Cortex of kidney (tissue), 1 donor: ENCODE data around the gene LILRB5.
"Not testable (repeated sequence)": the region's sequence is repeated elsewhere in the genome, so short reads cannot be mapped to it uniquely, and the experiment has no call there.

Source experiments
- DNase-seq: peaks from one replicate; lab custom pipeline; 2025; lab: John Stamatoyannopoulos, UW

LILRB5 gene

DNA sequence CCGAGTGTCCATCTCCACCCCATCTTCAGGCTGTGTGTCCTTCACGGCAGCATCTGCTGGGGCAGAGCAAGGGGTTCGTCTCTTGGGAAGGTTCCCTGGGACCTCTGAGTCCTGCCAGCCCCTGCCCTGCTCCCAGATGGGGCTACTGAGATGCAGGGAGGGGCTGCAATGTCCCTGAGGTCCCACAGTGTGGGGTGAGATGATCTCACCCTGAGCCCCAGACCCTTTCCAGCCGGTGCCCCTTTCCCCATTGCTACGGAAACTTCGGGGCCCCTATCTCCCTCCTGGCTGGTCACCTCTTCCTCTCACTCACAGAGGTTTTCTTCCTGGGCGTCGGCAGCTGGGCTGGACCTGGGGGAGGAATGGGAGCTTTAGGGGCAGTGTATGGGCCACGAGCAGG, 18.9 kb upstream of the LILRB5 start:
- no peak for DNase-seq

DNA sequence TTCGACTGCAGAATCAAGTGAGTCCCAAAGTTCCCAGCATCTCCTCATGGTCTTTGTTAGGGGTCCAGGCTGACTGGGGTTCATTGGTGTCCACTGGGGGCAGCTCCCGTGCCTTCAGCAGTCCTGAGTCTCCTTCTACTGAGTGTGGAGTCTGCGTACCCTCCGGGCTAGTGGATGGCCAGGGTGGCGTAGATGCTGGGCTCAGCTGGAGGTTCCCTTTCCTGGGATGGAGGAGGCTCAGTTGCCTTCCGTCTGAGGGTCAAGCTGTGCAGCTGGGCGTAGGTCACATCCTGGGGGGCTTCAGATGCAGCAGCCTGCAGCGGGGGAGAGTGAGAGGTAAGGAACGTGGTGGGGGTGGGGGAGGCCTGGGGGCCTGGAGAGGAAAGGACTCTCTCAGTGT, 17.4 kb upstream of the LILRB5 start:
- DNase-seq, result not testable (repeated sequence)

DNA sequence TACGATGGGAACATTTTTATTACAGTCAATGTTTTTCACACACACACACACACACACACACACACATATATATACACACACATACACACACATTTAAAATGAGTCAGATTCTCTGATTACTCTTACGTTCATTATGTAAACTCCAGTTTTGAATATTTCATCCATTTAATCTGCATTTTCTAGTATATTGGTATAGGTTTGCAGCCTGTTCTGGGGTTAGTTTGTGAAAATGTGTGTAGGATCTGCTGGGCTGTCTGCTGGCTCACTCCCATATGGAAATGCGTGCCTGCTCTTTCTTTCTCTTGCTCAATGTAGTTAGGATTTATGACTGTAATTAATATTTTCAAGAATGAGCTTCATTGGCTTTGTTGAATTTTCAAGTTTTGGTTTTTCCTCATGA, 16.7 kb upstream of the LILRB5 start:
- DNase-seq, result no peak

DNA sequence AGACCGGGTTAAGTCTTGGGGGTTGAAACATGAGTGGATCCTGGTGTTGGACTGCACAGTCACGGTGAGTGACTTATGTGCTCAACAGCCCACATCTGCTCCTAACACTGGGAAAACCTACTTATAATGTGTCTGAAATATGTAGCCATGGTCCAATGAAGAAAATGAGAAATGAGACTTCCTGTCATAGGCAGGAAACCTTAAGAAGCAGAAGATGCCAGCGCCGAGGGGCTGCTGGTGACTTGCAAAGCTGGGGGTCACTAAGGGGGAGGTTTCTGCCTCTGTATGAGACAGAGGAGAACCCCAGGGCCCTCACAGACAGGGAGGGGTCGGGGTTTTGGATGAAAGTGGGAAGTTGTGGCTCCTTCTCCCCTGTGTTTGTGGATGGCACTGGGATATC, 15.1 kb upstream of the LILRB5 start:
- DNase-seq, result not testable (repeated sequence)

DNA sequence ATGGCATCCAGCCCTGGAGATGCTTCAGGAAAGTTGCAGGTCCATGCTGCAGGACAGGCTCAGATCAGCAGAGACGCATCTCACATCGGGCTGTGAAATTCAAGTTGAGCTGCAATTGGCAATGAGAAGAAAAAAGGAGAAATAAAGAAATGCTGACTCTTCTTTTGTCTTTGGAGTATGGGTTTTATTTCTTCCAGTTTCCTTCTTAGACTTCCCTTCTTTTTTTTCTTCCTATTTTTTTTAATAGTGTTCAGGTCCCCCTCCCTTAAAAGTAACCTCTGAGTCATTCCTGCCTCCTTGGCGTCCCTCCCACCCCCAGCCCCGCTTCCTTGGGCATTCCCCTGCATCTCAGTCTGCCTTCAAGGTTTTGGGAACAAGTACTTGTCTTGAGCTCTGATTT, 14.5 kb upstream of the LILRB5 start:
- DNase-seq, result not testable (repeated sequence)

DNA sequence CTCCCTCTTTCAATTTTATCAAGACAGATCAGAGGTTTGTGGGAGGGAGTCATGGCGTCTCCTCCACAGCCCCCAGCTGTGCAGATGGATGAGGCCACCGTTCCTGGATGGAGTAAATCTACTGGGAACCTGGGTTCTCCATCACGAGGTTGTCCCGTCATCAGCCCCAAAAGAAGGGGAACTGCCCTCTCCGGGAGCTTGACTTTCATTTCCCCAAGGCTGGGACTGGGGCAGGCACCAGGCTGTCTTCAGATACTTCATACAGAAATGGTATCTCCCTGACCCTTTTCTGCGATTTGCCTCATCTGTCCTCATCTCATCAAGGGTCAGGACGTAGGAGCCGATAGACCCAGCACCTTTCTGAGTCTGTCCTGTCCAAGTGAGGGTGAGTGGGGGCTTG, 14.0 kb upstream of the LILRB5 start:
- no peak for DNase-seq

DNA sequence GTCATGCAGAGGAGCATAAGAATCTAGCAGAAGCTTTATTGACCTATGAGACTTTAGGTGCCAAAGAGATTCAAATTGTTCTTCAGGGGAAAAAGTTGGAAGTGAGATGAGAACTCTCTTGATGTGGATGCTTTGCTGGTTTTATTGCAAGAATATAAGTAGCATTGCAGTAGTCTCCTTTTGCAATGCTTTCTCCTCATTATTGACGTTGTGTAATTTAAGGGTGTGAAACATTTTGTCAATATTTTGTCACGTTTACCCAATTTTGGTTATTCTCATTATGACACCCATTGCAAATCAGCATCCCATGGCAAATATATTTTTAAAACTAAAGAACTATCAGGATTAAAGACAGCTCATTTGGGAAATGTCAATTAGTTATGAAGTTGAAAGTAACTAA, 11.9 kb upstream of the LILRB5 start:
- DNase-seq, result no peak

DNA sequence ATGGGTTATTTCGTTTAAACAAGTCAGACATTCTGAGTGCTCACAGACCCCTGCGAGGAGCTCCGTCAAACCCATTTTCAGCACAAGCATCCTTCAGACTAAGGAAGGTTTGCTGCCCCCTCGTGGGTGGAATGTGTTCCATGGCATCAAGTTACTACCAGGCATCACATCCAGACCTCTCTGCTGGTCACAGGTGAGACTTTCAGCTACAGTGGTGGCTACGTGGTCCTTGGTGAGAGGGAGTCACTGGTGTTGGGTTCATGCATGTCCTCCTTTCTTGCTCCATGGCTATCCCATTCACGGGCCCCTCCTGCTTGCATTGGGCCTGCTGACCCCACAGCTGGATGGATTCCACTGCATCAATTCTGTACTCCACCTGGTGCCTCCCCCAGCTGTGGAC, 9.1 kb upstream of the LILRB5 start:
- DNase-seq, result no peak

DNA sequence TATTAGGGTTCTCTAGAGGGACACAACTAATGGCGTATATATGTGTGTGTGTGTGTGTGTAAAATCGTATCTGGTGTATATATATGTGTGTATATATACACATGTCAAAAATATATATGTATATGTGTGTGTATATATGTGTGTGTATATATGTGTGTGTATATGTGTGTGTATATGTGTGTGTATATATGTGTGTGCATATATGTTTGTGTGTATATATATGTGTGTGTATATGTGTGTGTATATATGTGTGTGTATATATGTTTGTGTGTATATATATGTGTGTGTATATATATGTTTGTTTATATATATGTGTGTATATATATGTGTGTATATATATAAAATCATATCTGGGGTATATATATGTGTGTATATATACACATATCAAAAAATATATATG, 5.4 kb upstream of the LILRB5 start:
- no peak for DNase-seq

DNA sequence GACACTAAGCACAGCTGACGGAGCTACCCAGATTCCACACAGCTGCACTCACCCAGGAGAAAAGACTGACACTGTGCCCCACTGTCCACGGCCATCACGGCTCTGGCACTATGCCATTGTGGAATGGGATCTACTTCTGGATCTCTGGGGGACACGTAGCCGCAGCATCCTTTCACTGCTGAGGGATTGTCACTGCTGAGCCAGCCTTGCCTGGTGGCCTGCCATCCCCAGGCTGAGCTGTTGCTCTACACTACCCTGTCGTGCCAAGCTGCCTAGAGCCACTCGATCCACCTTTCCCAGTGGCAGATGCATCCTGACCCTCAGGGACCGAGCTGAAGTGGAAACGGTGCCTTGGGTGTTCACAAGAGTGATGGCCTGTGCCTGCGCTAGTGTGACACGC, 5.0 kb upstream of the LILRB5 start:
- no peak for DNase-seq

DNA sequence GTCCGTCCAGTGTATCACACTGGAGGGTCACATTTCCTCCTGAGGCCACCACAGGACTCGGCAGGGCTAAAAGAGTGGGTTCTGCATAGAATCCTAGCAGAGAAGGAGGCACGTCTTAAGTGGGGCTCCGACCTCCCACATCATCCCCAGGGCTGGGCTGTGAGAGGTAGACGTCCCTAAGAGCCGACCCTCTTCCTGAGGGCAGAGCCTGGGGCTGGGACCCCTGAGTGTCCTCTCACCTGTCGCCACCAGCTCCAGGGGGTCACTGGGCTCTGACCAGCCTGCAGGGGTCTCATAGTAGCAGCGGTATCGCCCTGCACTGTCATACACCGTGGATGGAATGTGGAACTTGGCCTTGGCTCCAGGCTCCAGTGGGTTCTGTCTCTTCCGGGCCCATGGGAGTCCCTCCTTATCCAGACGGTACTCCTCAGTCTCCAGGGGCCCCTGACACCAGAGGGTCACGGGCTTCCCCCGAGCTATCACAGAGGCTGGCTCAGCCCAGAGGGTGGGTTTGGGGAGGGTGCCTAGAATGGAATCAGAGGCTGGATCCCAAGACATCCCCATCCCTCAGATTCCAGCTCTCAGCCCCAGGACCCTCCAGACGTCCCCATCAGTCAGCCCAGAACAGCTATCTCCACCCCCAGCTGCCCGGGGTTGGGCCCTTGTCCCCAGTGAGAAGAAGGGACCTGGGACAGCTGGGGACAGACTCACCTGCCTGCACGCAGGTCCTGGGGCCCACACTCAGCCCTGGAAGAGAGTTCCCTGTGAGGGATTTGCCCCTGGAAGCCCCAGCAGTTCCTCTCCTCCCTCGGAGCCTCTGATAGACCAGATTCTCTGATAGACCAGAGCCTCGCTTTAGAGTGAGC, 590 bp downstream of the LILRB5 start:
- no peak for DNase-seq

DNA sequence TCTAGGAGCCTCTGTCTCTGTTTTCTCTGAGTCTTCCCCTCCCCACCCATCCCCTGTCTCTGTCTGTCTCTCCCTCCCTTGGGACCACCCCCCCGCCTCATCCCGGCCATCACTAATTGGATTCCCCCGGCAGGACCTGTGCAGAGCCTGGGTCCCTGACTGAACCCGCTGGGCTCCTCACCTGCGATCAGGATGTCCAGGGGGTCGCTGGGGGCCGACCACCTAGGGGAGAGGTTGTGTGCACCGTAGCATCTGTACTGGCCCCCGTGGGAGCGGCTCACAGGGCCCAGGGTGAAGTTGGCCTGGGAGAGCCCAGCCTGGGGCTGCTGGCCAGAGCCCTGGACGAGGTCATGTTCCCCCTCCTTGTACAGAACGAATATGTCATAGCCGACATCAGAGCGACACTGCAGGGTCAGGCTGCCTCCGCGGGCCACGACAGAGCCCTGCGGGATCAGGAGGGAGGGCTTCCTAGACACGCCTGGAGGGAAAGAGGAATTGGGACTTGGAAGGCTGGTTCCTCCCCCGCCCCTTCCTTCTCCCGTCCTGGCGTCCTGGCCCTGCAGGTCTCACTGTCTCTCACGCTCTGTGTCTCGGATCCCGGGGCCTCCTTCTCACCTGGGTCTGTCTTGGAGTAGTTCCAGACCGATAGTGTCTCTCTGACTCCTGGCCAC, 1.8 kb downstream of the LILRB5 start:
- DNase-seq, result no peak

DNA sequence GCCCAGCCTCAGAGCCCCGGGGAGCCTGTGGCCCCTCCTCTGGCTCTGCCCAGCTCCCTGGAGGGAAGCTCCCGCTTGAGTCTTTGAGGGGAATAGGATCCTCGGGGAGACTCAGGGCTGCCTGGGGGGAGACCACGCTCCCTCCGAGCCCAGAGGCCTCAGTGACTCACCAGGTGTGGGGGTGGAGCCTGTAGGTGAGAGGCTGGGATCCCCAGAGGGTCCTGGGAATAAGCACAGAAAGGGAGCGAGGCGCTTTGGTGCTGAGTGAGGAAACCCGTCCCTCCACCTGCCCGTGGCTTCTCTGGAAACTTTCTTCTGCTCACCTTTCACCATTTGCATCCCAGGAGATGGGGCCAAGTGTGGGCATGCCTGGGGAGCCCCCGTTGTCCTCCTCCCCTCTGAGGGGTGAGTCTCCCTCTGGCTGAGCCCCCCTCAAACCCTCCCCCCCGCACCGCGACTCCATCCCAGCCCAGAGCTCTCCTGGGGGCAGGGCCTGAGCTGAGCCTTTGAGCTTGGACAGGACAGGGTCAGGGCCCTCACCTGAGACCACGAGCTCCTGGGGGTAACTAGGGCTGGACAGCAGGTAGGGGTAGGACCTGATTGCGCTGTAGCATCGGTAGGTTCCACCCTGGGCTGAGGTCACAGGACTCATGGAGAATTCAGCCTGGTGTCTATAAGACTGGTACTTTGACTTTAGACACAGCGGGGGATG, 2.7 kb downstream of the LILRB5 start:
- DNase-seq, result no peak

DNA sequence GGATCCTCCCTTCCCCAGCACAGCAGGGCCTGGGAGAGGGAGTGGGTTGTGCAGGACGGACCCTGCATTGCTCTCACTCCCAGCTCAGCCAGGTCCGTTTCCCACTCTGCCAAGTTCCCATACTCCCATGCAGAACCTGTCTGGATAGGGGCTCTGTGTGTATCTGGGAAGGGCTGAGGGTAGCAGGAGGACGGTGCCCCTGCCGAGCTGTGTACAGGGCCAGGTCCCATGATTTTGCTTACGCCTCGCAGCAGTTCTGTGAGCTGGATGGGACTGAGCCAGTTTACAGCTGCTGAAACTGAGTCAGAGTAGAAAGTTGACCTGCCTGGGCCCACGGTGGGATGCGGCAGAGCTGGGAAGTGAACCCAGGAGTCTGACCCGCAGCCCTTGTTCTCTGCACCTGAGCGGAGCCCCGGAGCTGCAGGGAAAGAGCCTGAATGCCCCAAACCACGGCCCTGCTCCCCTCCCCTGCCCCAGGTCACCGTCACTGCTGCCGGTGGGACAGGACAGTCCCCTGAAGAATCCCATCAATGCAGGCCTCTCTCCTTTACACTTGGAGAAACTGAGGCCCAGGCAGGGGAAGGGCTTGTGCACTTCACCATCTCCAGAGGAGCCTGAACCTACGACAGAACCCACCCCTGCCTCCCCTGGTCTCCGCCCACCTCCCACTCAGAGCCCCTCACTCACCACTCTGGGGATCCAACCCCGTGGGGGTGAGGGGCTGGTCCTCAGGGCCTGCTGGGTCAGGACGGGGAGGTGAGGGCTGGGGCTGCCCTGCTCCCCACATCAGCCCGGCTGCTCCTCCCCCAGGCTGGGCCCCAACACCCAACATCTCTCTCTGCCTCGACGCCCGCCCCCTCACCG, 3.5 kb downstream of the LILRB5 start:
- DNase-seq, result no peak

DNA sequence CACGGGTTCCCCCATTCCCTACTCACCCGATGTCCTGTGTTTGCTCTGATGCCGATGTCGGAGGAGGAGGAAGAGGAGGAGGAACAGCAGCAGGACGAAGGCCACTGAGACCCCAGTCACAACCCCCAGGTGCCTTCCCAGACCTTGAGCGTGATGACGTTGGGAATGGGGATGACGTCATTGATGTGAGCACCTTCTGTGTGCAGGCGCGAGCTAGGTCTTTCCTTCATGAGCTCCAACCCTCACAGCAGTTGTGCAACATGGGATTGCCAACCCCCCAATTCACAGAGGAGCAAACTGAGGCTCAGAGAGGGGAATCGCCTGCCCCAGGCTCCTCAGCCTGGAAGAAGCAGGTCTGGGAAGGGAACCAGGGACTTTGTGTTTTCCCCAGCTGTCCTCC, 4.2 kb downstream of the LILRB5 start:
- DNase-seq, result no peak

DNA sequence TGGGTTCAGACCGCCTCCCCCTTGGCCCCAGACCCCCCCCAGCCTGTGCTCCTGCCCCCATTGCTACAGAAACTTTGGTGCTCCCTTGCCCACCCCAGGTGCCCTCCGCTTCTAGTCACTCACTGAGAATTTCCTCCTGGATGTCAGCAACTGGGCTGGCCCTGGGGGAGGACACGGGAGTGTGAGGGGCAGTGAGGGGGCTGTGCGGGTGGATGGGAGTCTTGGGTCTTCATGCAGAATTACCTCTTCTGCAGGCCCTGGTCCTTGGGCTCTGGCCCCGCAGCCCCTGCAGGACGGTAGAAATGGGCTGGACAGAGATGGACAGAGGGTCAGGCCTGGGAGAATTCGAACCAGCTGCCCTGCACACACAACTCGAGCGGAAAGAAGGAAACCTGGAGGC, 4.8 kb downstream of the LILRB5 start:
- DNase-seq, result no peak

DNA sequence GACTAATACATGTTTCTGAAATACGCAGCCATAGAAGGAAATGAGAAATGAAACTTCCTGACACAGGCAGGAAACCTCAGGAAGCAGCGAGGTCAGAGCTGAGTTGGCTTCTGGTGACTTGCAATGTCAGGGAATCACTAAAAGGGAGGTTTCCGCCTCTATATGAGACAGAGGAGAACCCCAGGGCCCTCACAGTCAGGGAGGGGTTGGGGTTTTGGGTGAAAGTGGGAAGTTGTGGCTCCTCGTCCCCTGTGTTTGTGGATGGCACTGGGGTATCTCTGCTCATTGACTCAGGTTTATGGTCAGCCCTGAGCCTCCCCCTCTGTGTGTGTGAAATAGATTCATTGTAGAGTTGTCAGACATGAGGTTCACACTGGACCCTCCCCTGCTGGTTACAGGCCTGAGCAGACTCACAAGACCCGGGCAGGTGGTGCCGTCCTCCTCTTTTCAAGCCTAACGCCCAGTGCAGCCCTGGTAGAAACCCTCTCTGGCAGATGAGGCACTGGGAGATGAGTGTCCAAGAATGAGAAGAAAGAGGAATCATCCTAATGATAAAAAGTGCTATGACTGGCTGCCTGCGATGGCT, 9.0 kb downstream of the LILRB5 start:
- DNase-seq, result no peak

DNA sequence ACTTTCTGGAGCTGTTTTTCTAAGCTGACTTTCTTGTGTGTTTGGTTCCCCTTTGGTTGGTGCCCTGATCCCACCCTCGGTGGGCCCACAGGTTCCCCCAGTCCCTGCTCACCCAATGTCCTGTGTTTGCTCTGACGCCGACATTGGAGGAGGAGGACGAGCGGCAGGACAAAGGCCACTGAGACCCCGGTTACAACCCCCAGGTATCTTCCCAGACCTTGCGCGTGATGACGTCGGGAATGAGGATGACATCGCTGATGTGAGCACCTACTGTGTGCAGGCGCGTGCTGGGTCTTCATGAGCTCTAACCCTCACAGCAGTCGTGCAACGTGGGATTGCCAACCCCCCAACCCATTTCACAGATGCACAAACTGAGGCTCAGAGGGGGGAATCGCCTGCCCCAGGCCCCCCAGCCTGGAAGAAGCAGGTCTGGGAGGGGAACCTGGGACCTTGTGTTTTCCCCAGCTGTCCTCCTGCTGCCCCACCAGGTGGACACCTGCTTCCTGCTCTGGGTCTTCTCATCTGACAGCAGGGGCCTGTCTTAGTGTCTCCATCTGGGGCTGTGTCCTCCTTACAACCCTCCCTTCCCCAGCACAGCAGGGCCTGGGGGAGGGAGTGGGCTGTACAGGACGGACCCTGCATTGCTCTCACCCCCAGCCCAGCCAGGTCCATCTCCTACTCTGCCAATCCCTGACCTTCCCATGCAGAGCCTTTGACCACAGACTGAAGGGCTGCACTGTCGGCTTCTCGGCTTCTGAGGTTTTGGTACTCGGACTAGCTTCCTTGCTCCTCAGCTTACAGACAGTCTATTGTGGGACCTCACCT, 9.8 kb downstream of the LILRB5 start:
- no peak for DNase-seq

DNA sequence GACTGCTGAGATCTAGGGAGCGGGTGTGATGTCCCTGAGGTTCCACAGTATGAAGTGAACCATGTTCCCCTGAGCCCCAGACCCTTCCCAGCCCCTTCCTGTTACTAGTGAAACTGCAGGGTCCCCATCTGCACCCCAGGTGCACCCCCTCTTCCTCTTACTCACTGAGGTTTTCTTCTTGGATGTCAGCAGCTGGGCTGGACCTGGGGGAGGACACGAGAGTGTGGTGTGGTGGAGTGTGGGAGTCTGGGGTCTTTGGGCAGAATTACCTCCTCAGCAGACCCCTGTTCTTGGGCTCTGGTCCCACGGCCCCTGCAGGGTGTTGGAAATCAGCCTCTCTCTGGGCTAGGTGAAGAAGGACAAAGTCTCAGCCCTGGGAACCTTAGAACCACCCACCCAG, 11.1 kb downstream of the LILRB5 start:
- DNase-seq, result no peak

DNA sequence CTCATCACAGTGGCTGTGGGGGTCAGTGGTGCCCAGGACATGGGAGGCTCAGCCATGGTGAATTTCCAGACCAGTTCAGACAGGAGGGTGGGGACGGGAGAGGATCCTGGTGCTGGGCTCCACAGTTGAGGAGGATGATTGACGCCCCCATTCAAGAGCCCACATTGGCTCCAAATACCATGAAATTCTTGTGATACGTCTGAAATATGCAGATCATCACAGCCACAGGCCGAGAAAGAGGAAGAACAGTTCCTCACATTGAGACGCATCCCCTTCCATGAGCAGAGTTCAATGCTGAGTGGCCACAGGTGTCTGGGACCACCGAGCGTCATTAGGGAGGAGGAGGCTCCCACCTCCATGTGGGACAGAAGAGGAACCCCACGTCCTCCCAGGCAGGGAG, 13.3 kb downstream of the LILRB5 start:
- DNase-seq, result not testable (repeated sequence)

DNA sequence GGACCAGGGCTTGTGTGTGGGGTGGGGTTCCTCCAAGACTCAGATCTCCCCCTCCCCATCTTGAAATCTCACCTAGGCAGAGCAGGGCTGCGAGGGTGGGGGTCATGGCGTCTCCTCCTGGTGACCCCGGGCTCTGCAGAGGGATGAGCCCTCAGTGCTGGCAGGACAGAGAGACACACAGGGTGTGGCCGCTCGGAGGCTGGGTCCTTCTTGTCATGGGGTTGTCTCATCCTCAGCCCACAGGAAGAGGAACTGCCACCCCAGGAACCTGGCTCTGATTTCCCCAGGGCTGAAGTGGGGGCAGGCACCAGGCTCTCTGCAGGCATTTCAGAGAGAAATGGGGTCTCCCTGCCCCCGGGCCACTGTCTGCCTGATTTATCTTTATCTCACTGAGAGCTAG, 14.4 kb downstream of the LILRB5 start, which contains the start of gene LILRA6:
Gene LILRA6, minus strand, starts transcription at position 145 of the 400 bp plus-strand sequence.
- DNase-seq, result not testable (repeated sequence)
